Kidney capillary endothelial cell (primary cell): ENCODE measurements around the gene CRHR1.
"Not testable (repeated sequence)": the region's sequence is repeated elsewhere in the genome, so short reads cannot be mapped to it uniquely, and the experiment has no call there.

Source experiments
- DNase-seq: peaks from one replicate; pipeline ENCODE4 v3.0.0-alpha.2; 2018; ENCODE audit warnings: low spot score

CRHR1 gene

DNA sequence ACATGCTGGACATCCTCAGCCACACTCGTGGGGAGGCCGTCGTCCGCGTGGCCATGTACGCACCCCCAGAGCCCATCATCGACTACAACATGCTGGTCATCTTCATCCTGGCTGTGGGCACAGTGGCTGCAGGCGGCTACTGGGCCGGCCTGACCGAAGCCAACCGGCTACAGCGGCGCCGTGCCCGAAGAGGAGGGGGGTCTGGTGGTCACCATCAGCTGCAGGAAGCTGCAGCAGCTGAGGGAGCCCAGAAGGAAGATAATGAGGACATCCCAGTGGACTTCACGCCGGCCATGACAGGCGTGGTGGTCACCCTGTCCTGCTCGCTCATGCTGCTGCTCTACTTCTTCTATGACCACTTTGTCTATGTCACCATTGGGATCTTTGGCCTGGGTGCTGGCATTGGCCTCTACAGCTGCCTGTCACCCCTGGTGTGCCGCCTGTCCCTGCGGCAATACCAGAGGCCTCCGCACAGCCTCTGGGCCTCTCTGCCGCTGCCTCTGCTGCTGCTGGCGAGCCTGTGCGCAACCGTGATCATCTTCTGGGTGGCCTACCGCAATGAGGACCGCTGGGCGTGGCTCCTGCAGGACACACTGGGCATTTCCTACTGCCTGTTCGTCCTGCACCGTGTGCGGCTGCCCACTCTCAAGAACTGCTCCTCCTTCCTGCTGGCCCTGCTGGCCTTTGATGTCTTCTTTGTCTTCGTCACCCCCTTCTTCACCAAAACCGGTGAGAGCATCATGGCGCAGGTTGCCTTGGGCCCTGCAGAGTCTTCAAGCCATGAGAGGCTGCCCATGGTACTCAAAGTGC, 61.5 kb downstream of the CRHR1 start:
- DNase-seq = no peak

DNA sequence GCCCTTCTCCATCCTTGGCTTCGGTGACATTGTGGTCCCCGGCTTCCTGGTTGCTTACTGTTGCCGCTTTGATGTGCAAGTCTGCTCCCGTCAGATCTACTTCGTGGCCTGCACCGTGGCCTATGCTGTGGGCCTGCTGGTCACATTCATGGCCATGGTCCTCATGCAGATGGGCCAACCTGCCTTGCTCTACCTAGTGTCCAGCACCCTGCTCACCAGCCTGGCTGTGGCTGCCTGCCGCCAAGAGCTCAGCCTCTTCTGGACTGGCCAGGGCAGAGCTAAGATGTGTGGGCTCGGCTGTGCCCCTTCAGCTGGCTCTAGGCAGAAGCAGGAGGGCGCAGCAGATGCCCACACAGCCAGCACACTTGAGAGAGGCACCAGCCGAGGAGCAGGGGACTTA, 62.1 kb downstream of the CRHR1 start:
- DNase-seq = no peak

DNA sequence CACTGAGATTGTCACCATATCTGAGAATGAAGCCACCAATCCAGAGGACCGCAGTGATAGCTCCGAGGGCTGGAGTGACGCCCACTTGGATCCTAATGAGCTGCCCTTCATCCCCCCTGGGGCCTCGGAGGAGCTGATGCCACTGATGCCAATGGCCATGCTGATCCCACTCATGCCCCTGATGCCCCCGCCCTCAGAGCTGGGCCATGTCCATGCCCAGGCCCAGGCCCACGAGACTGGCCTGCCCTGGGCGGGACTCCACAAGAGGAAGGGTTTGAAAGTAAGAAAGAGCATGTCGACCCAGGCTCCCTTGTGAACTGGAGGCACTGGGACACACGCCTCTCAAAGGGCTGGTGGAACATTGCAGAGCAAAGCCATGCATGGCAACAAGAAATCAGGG, 62.5 kb downstream of the CRHR1 start:
- no peak for DNase-seq

DNA sequence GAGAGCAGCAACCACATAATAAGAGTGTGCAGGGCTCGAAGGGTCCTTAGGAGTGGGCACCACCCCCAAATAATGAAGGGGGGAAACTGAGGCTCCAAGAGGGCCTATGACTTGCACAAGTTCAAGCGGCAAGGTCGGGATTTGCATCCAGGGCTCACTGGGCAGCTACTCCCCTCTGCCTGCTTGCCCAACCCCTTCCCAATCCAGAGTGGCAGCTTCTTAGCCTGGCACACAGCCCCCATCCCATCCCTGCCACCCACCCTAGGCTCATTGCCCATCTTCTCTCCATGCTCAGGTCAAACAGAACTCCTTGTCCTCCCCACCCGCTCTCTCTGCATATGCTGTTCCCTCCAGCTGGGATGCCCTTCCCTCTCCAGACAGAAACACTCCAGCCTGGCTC, 63.0 kb downstream of the CRHR1 start:
- no peak for DNase-seq

DNA sequence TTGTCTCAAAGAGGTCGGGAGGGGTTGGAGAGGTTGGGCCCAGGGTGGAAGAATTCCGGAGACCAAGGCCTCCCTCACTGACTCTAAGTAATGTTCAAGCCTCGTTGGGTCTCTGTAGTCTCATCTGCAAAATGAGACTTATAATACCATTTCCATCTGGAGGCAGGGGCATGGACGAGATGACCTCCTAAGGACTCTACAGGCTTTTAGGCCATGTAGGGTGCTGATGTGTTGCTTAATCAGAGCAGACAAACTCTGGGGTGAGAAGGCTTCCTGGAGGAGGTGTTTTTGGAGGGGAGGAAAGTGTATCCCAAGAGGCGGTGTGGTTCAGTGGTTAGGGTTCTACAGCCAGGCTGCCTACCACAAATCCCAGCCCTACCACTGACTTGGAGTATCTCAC, 63.6 kb downstream of the CRHR1 start:
- no peak for DNase-seq

DNA sequence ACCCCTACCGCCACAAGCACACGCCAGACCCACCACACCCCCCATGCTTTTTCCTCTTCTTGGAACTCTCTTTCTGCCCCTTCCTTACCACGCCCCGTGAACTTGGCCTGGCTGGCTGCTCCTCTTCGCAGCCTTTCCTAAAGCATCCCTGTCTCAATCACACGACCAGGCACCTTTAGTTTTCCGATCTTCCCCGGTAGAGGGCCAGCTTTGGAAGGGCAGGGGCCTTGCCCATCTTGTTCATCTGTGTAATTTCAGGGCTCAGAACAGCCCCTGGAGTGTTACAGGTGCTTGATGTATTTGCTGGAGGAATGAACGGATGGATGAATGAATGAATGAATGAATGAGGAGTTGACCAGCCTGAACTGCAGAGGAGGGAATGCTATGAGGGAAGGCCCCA, 64.3 kb downstream of the CRHR1 start:
- no peak for DNase-seq

DNA sequence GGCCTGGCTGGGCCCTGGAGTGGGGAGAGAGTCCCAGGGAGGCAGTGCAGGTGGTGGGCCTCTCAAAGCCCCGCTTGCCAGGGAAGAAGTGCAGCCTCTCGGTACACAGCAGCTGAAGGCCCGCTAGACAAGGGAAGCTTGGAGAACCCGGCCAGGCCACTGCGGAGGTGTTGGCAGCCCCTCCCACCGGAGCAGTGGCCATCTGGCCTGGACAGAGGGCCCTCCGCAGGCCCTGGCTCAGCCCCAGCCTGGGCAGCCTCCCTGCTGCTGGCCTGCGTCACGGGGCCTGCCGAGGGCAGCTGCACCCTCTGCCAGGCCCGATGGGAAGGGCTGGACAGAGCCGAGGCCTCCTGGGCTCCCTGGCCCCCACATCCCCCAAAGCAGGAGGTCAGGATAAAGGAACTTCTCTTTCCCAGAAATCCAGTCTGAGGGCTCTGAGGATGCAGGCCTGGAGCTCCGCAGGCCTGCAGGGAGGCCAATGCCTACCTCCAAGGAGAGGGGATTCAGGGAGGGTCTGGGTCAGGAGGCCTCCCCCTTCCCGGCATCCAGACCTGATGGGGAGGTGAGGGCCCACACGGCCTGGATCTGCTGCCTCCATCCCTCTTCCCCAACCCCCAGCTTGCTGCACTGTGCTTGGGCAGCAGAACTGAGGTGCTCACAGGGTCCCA, 64.9 kb downstream of the CRHR1 start:
- DNase-seq = no peak

DNA sequence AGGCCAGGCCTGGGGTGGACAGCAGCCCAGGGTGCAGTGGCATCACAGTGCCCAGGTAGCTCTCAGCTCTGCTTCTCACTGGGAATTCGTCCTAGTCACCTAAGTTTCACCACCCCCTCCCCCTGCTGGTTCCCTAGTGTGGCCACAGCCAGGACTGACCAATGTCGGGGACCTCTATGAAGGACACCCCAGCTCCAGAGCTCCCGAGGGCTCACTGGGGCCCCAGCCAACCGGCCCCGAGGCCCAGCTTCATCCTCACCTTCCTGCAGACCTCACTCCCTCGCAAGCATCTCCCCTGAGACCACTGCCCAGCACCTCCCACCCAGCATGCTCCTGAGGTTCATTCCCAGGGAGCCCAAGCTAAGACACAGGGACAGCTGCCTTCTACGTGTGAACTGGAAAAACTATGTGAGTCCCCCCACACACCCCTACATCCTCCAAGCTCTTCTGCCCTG, 65.4 kb downstream of the CRHR1 start:
- DNase-seq = no peak

DNA sequence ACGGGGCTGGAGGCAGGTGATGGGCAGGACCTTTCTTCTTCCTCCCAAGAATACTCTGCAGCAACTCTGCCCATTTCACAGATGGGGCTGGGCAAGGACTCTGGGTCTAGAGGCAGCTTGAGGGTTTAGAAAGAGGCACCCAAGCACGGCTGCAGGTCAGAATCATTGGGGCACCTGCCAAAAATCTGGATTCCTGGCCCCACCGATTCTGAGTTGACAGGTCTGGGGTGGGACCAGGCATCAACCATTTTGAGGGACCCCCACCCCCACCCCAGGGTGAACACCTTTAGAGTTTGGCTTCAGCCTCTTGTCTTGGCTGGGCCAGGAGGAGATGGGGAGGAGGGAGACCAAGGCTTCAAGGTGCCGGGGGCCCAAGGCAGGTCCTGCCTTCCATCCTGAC, 65.9 kb downstream of the CRHR1 start:
- DNase-seq = no peak

DNA sequence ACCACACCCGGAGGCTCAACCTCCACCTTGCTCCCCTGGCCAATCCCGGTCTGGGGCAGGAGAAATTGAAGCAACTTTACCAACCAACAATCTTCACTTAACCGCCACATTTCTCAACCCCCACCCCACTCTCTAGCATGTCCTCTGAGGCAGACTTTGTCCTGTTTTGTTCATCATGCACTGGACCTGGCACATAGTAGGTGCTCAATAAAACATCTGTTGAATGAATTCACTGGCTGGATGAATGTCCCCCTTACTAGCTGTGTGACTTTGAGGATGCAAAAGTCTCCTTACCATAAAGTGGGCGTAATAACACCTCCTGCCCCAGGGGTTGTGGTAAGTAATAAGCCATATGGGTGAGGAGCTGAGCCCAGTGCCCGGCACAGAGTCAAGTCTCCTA, 66.3 kb downstream of the CRHR1 start:
- DNase-seq = no peak

DNA sequence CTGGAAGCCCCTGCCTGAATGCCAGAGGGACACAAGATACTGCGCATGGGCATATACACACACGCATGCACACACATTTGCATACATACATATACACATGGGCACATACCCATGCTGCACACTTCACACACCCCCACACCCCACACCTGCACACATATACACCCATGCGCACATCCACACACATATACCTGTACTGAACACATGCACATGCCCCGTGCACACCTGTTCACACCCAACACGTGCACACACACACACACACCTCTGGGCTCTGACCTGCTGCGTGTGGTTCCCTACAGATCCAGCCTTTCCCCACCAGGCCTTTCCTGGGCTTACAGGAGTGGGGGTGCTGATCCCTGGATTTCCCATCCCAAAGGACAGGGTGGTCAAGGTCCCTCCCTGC, 66.9 kb downstream of the CRHR1 start:
- no peak for DNase-seq

DNA sequence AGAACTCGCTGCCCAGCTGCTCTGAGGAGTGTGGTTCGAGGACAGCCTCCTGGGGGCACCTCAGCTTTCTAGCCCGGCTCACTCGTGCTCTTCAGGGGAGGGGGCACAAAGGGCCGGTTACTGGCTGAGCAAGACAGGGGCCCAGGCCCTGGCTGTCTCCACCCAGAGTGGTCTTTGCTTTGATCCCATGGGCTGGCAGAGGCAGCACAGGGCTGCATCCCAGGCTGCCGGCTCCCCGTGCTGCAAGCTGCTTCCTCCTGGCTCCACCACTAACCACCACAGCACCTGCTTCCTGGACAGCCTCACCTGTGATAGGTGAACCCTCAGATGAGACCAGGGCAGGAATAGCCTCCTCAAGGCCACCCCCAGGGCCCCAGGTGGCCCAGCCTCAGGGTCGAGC, 67.3 kb downstream of the CRHR1 start:
- DNase-seq = no peak

DNA sequence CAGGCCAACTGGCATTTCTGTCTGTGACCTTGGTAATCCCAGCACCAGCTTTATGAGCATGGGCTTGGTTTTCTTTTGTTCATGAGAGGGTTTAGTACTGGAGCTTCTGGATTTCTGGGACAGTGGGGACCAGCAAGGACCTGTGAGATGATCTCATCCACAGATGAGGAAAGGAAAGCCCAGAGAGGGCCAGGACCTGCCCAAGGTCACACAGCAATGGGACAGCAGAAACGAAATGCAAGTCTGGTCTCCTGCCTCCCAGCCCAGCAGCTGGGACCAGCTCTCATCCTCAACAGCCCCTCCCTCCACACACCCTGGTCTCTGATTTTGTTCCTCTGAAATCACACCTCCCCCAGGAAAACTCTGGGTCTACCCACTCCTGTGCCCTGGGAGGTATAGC, 67.8 kb downstream of the CRHR1 start:
- DNase-seq = no peak

DNA sequence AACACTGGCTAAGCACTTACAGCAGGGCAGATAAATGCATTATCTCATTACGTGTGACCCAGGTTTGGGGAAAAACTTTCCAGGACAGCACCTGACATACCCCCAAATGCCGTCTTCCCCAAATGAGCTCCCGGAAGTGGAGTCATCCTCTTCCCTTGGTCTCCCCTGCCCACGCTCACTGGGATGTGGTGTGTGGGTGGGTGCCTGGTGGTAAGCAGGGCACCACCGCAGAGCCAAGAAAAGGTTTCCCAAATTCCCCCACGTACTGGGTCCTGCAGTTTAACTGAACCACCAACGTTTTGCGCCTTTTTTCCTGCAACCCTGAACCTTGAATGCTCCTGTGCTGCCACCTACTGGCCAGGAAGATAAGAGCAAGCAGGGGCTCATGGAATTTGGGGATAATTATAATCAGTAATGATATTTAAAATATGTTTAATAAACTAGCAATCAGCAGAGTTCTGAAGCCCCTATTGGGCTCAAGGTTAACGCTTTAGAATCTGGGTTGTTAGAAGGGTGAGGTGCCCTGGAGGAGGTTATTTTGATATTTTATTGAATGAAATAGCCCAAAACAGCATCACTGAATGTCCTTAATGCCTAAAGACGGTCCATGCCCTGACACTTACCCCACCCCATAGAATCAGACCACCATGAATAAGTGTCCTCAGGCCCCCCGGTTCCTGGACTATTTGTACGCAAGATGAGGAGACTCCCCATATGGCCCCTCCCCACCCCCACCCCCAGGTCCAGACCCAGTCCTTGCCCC, 68.6 kb downstream of the CRHR1 start:
- DNase-seq = peak; percentile 64

DNA sequence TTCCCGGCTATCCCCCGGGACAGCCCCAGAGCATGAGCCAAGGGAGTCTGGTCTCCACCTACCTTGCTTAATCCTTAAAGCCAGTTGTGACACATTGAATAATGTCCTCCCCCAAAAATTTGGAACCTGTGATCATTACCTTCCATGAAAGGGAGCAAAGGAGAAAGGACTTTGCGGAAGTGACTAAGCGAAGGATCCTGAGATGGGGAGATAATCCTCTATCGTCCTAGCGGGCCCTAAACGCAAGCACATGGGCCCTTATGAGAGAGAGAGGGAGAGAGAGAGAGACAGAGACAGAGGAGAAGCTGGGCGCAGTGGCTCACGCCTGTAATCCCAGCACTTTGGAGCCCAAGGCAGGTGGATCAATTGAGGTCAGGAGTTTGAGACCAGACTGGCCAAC, 70.1 kb downstream of the CRHR1 start:
- DNase-seq = no peak

DNA sequence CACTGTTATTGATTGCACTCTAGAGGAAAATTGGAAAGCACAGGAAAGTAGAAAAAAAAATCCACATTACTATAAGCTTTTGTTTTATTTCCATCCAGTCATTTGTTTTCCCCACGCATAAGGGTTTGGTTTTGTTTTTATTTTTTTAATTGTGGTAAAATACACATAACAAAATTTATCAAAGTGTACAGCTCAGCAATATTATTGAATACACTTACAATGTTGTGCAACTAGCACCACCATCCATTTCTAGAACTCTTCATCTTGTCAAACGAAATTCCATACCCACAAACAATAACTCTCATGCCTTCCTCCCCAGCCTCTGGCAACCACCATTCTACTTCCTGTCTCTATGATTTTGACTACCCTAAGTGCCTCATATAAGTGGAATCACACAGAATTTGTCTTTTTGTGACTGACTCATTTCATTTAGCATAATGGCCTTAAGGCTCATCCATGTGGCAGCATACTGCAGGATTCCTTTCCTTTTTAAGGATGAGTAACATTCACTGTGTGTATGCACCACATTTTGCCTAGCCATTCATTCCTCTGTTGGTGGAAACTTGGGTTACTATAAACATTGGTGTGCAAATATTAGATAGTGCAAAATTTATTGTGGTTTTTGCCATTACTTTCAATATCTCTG, 71.7 kb downstream of the CRHR1 start:
- DNase-seq = no peak

DNA sequence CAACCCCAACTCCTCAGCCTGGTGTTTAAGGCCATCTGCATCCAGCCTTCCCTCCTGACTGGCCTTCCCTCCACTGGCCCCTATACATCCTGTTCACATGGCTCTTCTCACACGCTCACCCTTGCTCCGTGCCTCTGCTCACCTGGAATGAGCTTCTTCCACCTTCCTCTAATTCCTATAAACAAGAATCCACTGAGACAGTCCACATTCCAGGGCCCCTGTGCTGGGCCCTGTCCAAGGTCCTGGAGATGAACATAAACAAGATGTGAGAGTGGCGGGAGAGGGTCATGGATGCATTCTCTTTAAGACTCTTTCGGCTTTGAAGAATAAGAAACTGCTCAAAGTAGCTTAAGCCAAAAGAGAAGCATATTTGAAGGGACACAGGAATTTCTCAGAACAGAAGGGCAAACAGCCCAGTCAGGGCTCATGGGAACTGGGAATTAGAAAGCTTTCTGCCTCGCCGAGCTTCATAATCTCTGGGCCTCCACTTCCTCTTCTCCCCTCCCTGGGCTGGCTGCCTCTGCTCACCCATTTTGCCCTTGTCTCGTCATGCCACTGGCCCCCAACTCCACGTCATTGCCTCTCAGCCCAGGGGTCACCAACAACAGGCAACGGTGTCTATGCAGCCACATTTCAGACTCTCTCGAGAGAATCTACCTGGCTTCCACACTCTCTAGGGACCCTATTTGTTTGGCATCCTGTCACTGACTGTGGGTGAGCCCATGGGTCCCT, 74.0 kb downstream of the CRHR1 start:
- DNase-seq = peak; percentile 17

DNA sequence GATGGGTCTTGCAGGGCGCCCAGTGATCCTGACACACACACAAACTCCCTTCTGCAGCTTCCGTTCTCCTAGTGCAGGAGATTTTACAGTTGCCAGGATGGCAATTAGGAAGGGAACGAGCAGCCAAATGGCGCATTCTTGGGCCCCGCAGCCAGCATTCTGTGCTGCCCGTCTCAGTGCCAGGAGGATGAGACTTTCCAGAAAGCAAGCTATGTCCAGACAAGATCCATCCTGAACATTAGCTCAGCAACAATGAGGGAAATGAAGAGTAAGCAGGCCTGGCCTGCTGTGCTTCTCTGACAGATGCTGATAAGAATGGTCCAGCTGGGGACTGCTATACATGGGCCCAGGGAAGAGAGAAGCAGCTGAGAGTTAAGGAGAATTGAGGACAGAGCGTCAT, 77.0 kb downstream of the CRHR1 start:
- no peak for DNase-seq

DNA sequence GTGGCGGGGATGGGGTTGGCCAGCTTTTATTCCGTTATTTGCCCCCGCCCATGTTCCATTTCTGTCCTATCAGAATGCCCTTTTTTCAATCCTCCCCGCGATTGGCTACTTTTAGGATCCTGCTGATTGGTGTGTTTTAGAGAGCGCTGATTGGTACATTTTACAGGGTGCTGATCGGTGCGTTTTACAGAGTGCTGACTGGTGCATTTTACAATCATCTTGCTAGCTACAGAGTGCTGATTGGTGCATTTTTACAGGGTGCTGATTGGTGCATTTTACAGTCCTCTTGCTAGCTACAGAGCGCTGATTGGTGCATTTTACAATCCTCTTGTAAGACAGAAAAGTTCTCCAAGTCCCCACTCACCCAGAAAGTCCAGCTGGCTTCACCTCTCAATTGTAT, 78.0 kb downstream of the CRHR1 start:
- DNase-seq = not testable (repeated sequence)

DNA sequence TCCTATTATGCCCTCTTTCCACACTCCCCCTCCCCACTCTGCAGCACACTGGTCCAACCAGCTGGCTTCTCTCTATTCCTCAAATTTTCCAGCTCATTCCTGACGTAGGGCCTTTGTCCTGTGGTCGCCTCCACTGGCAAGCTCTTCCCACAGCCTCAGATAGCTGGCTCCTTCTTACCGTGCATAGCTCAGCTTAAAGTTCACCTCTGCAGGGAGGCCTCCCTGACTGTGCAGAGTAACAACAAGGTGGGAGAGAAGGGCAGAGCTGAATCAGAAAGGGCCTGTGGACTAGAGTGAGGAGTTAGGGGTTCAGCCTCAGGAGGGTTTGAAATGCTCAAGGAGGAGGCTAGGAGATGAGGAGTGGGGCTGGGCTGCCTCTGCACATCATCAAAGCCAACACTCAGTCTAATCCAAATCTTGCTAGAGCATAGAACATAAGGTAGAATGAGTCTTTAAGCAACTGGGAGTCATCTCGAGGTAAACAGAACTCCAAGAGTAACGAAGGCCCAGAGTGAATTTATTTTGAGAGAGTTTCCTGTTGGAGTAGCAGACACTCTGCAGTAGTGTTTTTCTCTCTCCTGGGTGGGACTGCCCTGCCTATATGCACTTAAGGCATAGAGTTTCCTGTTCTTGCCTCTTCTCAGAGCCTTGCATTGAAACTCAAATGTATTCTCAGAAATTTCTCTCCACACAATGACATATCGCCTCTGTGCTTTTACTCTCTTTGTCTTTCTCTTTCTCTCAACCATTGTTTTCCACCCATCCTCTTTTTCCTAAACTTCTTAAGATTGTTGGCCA, 79.9 kb downstream of the CRHR1 start:
- DNase-seq = no peak

DNA sequence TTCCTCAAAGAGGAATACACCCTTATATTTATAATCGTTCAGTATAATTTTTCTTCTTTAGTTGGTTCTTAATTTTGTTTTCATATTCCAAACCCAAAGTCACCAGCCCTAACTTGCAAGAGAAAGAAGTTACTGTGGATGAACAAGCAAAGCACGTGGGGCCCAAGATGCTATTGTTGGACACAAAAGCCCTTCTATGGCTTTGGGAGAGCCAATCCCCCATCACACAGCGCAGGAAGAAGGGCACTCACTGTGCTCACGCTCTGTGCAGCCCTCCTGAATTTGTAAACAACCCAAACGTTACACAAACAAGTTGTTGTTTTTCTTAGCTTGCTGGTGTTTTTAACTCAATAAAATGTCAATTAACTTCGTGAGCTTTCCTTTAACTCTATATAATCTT, 83.1 kb downstream of the CRHR1 start:
- no peak for DNase-seq
